Endodermal cell (in vitro differentiated cells): Measurements from ENCODE around the gene SCML2. TPM values are rescaled to one million over a fixed set of nuclear protein-coding genes. Genes with fewer than 3 reads are reported as not detected.

Experiments used
- DNase-seq: peaks from one replicate; pipeline ENCODE4 v3.0.0-alpha.2; 2017
- H3K27ac ChIP-seq: 2 replicates; pipeline ENCODE4 v1.5.1; 2013; ENCODE audit warnings: mild to moderate bottlenecking, low read depth, low read length, moderate library complexity
- H3K27me3 ChIP-seq: 2 replicates; pipeline ENCODE4 v1.6.1; 2013; ENCODE audit warnings: mild to moderate bottlenecking, low read length, moderate library complexity; ENCODE audit not compliant: insufficient read depth, control insufficient read depth, poor library complexity, severe bottlenecking
- H3K36me3 ChIP-seq: 2 replicates; pipeline ENCODE4 v1.7.0; 2013; ENCODE audit warnings: mild to moderate bottlenecking, low read length, moderate library complexity; ENCODE audit not compliant: control insufficient read depth, insufficient read depth
- H3K4me1 ChIP-seq: one replicate; pipeline ENCODE4 v1.7.0; 2013; ENCODE audit warnings: low read length; ENCODE audit not compliant: control insufficient read depth, insufficient read depth
- H3K4me3 ChIP-seq: 2 replicates; pipeline ENCODE4 v1.5.1; 2013; ENCODE audit warnings: mild to moderate bottlenecking, low read length, moderate library complexity
- H3K9ac ChIP-seq: 2 replicates; pipeline ENCODE4 v1.6.1; 2013; ENCODE audit warnings: mild to moderate bottlenecking, low read length, moderate library complexity; ENCODE audit not compliant: poor library complexity, severe bottlenecking; ENCODE audit errors: extremely low read depth
- H3K9me3 ChIP-seq: 2 replicates; pipeline ENCODE4 v1.6.1; 2013; ENCODE audit warnings: mild to moderate bottlenecking, low read length, moderate library complexity; ENCODE audit not compliant: control insufficient read depth
- H3K27ac Mint-ChIP-seq: 2 replicates; pipeline ENCODE4 v1.8.0; 2020; ENCODE audit warnings: mixed read lengths
- H3K27me3 Mint-ChIP-seq: 2 replicates; pipeline ENCODE4 v1.8.0; 2021; ENCODE audit warnings: mild to moderate bottlenecking, mixed read lengths; ENCODE audit not compliant: insufficient read depth
- H3K36me3 Mint-ChIP-seq: 2 replicates; pipeline ENCODE4 v1.8.0; 2020; ENCODE audit warnings: low read depth, mixed read lengths
- H3K4me1 Mint-ChIP-seq: 2 replicates; pipeline ENCODE4 v1.8.0; 2020; ENCODE audit warnings: mixed read lengths
- H3K4me3 Mint-ChIP-seq: 2 replicates; pipeline ENCODE4 v1.8.0; 2020; ENCODE audit warnings: mild to moderate bottlenecking, moderate library complexity, mixed read lengths
- H3K9me3 Mint-ChIP-seq: 2 replicates; pipeline ENCODE4 v1.8.0; 2020; ENCODE audit warnings: mild to moderate bottlenecking, mixed read lengths
- CTCF ChIP-seq: fragments of 200-600 bp; sonication (generic); conservative IDR thresholded peaks from 2 replicates; pipeline ENCODE4 v1.5.0; 2021; ENCODE audit warnings: antibody characterized with exemption, mild to moderate bottlenecking
- WGBS, 2 experiments: methylation state at CpG; one replicate each; pipeline versions ENCODE4 v1.1.5 to v1.1.7; 2013; ENCODE audit warnings: missing lambda C conversion rate in 2 of 2, mixed read lengths in 1 of 2; ENCODE audit not compliant: insufficient coverage in 1 of 2, insufficient read length in 1 of 2; 5-methylcytosine and 5-hydroxymethylcytosine counted together
- total RNA-seq, 2 donors: library from RNA; stranded (reverse); fragmentation: NEBNext Ultra II Directional in 1 of 2; extraction: Animal tissue kit (Norgen Biotek cat#: 25700) in 1 of 2; gene quantifications; 2 replicates in 1 of 2; 3 replicates in 1 of 2; pipeline ENCODE4 v1.2.1, GENCODE V29; 2021

SCML2 gene
- total RNA-seq, 2 donors from 2014 or later, result 16.8 to 22.8 TPM

DNA sequence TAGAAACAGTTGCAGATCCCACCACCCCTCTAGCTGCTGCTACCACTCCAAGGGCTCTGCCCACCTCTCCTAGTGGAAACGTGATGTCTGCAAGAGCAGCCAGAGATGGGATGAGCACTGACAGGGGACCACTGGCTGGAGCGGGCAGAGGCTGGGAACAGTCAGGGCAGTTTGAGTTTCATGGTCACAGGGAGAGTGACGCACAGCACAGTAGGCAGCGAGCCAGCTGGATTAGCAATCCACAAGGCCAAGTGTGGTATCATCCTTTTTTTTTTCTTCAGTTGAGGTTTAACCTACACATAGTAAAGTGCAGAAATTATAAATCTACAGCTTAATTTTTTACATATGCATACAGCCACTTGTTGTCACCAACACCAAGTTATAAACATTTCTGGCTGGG lies 6.4 kb upstream of the SCML2 start:
- Histone ChIP-seq H3K4me1 (no peaks in the 10 kb centered on the region), H3K36me3 (no peaks in the 10 kb centered on the region), H3K27me3 (peaks cover under 1% of the 10 kb centered on the region), H3K27ac (no peak overlapping the region), H3K9ac (no peak overlapping the region), H3K9me3 (no peaks in the 10 kb centered on the region), H3K4me3 (no peak overlapping the region)
- Mint-ChIP-seq H3K27ac (no peak overlapping the region), H3K36me3 (no peaks in the 10 kb centered on the region), H3K27me3 (peaks cover 24% of the 10 kb centered on the region), H3K4me1 (no peaks in the 10 kb centered on the region), H3K4me3 (no peak overlapping the region), H3K9me3 (peaks cover 44% of the 10 kb centered on the region)
- TF ChIP-seq CTCF, result no peak
- WGBS, 2 experiments, result 60 to 87% methylated on average over 1 to 4 of the region's 4 CpGs
- DNase-seq, result no peak

- peaks cover 39% of the 10 kb centered on the region for H3K9me3 Mint-ChIP-seq
- H3K27ac Mint-ChIP-seq, result no peak overlapping the region
- peaks cover 23% of the 10 kb centered on the region for H3K27me3 Mint-ChIP-seq
- Histone ChIP-seq H3K27me3 (peaks cover 8% of the 10 kb centered on the region), H3K4me1 (no peaks in the 10 kb centered on the region), H3K27ac (no peak overlapping the region), H3K36me3 (no peaks in the 10 kb centered on the region), H3K9ac (peak overlapping the region; percentile 34), H3K9me3 (no peaks in the 10 kb centered on the region), H3K4me3 (peak overlapping the region; percentile 85)
- DNase-seq, result peak; percentile 73
- TF ChIP-seq CTCF, result peak; percentile 41
- H3K36me3 Mint-ChIP-seq, result no peaks in the 10 kb centered on the region
- WGBS, 2 experiments, result 0% methylated on average over 50 of the region's 50 CpGs; no CpG with 5 or more reads in 1 of the 2 experiments
- H3K4me3 Mint-ChIP-seq, result peak overlapping the region; percentile 65
- H3K4me1 Mint-ChIP-seq, result peaks cover 2% of the 10 kb centered on the region
These were observed 538 bp downstream of the SCML2 start for GRCh38 chrX:18353931-18354368.

- 100% methylated on average over 1 to 2 of the region's 2 CpGs for WGBS, 2 experiments
- Histone ChIP-seq H3K9ac (no peak overlapping the region), H3K4me1 (no peaks in the 10 kb centered on the region), H3K27ac (no peak overlapping the region), H3K4me3 (no peak overlapping the region), H3K36me3 (no peaks in the 10 kb centered on the region), H3K9me3 (no peaks in the 10 kb centered on the region), H3K27me3 (peaks cover 8% of the 10 kb centered on the region)
- peaks cover 37% of the 10 kb centered on the region for H3K9me3 Mint-ChIP-seq
- no peak overlapping the region for H3K27ac Mint-ChIP-seq
- H3K36me3 Mint-ChIP-seq, result no peaks in the 10 kb centered on the region
- no peak overlapping the region for H3K4me3 Mint-ChIP-seq
- no peak for DNase-seq
- TF ChIP-seq CTCF, result no peak
- peaks cover 5% of the 10 kb centered on the region for H3K4me1 Mint-ChIP-seq
- H3K27me3 Mint-ChIP-seq, result peaks cover 15% of the 10 kb centered on the region
These were observed 2.7 kb downstream of the SCML2 start for GRCh38 chrX:18351784-18352183.
